Measurements from ENCODE around the gene TFF2.

Gene TFF2

GRCh38 chr21:42364304-42364865 is 13.6 kb upstream of the TFF2 start:
- no peak for DNase-seq

- no peak for DNase-seq
Measured at GRCh38 chr21:42363312-42363711, 12.5 kb upstream of the TFF2 start.

- no peak for DNase-seq
Measured at GRCh38 chr21:42362700-42363099, 11.9 kb upstream of the TFF2 start.

- DNase-seq = no peak
Measured at GRCh38 chr21:42362198-42362597, 11.4 kb upstream of the TFF2 start.

GRCh38 chr21:42361286-42361685 is 10.5 kb upstream of the TFF2 start:
- no peak for DNase-seq

- peak; percentile 61 for DNase-seq
Measured at GRCh38 chr21:42360317-42360716, 9.5 kb upstream of the TFF2 start.

GRCh38 chr21:42358937-42359336 is 8.1 kb upstream of the TFF2 start:
- DNase-seq = no peak

- no peak for DNase-seq
Measured at GRCh38 chr21:42358261-42358660, 7.5 kb upstream of the TFF2 start.

GRCh38 chr21:42357307-42357706 is 6.5 kb upstream of the TFF2 start:
- no peak for DNase-seq

GRCh38 chr21:42356650-42357049 is 5.9 kb upstream of the TFF2 start:
- no peak for DNase-seq

GRCh38 chr21:42356046-42356445 is 5.3 kb upstream of the TFF2 start:
- no peak for DNase-seq

- no peak for DNase-seq
Measured at GRCh38 chr21:42353623-42354022, 2.8 kb upstream of the TFF2 start.

GRCh38 chr21:42352441-42353095 is 1.8 kb upstream of the TFF2 start:
- no peak for DNase-seq

- no peak for DNase-seq
Measured at GRCh38 chr21:42351626-42352440, 1.0 kb upstream of the TFF2 start.

- DNase-seq = peak; percentile 6
Measured at GRCh38 chr21:42350318-42350910, 380 bp downstream of the TFF2 start.

- DNase-seq = peak; percentile 12
Measured at GRCh38 chr21:42349420-42350317, 1.1 kb downstream of the TFF2 start.

GRCh38 chr21:42348762-42349161 is 2.0 kb downstream of the TFF2 start:
- DNase-seq = peak; percentile 8

GRCh38 chr21:42347601-42348327 is 3.0 kb downstream of the TFF2 start:
- peak; percentile 16 for DNase-seq

GRCh38 chr21:42346866-42347600 is 3.8 kb downstream of the TFF2 start:
- DNase-seq = peak; percentile 10

- peak; percentile 8 for DNase-seq
Measured at GRCh38 chr21:42346441-42346840, 4.4 kb downstream of the TFF2 start.

- DNase-seq = no peak
Measured at GRCh38 chr21:42344631-42345030, 6.2 kb downstream of the TFF2 start.
